Measurements from ENCODE around the gene LPAR3. TPM values are rescaled to one million over a fixed set of nuclear protein-coding genes. Genes with fewer than 3 reads are reported as not detected.

The LPAR3 gene
- total RNA-seq, 2 experiments from 2014 or later, result 0.58 to 0.81 TPM

DNA sequence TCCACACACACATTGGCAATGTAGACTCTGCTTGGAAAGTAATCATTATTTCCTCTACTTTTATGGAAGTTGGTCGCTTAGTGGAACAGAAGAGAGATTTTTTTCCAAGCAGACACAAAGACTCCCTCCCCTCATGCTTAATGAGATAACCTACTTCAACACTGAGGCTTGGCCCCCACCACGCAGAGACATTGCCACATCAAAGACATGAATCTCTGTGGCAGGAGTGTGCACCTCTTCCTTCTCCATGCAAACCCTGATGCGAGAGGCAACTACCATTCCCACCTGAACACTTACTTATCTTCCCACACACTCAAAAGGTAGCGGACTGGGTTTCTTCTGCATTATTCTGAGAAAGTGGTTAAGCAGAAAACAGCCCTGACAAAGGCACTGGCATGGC, 37.3 kb upstream of the LPAR3 start:
- ATAC-seq (no peak), DNase-seq (no peak)
- Mint-ChIP-seq H3K27me3 (no peaks in the 10 kb centered on the region), H3K4me3 (no peak overlapping the region), H3K27ac (no peak overlapping the region), H3K4me1 (ENCODE audit: low read depth) (peaks cover 15% of the 10 kb centered on the region), H3K9me3 (no peaks in the 10 kb centered on the region), H3K36me3 (ENCODE audit: low read depth) (no peaks in the 10 kb centered on the region)
- TF ChIP-seq, protein P1, sequence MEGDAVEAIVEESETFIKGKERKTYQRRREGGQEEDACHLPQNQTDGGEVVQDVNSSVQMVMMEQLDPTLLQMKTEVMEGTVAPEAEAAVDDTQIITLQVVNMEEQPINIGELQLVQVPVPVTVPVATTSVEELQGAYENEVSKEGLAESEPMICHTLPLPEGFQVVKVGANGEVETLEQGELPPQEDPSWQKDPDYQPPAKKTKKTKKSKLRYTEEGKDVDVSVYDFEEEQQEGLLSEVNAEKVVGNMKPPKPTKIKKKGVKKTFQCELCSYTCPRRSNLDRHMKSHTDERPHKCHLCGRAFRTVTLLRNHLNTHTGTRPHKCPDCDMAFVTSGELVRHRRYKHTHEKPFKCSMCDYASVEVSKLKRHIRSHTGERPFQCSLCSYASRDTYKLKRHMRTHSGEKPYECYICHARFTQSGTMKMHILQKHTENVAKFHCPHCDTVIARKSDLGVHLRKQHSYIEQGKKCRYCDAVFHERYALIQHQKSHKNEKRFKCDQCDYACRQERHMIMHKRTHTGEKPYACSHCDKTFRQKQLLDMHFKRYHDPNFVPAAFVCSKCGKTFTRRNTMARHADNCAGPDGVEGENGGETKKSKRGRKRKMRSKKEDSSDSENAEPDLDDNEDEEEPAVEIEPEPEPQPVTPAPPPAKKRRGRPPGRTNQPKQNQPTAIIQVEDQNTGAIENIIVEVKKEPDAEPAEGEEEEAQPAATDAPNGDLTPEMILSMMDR (IDR thresholded peaks at IDR 0.05), result no peak
- intact Hi-C loops (cut with micrococcal nuclease), result loop anchor here (10.0 kb wide), 1 partner anchor 266 kb away; no protein-coding TSS in a partner anchor
- CTCF ChIA-PET, result interaction anchor here (1.3 kb wide), 1 partner anchor 15 kb away, joined by 4 read pairs; no protein-coding TSS in a partner anchor
- POLR2A ChIA-PET, result no interaction called here

DNA sequence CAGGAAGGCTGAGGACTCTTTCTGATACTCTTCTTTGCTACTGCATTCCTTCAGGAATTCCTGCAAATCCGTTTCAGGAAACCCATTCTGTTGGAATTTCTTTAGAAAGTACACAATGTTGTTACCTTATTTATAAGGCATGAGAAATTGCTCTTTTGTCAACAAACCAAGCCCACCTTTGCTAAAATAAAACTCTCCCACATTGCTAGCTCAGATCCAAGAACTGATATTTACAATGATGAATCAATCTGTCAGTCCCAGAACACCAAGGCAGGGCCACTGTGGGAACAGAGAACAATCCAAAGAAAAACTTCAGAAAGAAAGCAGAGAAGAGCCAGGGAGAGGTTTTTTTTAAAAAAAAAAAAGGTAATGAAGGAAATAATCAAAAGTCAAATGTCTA, 36.6 kb upstream of the LPAR3 start:
- Mint-ChIP-seq H3K27me3 (no peaks in the 10 kb centered on the region), H3K4me1 (ENCODE audit: low read depth) (peaks cover 15% of the 10 kb centered on the region), H3K4me3 (no peak overlapping the region), H3K27ac (no peak overlapping the region), H3K9me3 (no peaks in the 10 kb centered on the region), H3K36me3 (ENCODE audit: low read depth) (no peaks in the 10 kb centered on the region)
- ATAC-seq (no peak), DNase-seq (no peak)
- POLR2A ChIA-PET, result no interaction called here
- CTCF ChIA-PET, result interaction anchor here (1.0 kb wide), 1 partner anchor 158 kb away, joined by 3 read pairs; no protein-coding TSS in a partner anchor
- intact Hi-C loops (cut with micrococcal nuclease), result no loop called here
- TF ChIP-seq, protein P1 (IDR thresholded peaks at IDR 0.05), result no peak

DNA sequence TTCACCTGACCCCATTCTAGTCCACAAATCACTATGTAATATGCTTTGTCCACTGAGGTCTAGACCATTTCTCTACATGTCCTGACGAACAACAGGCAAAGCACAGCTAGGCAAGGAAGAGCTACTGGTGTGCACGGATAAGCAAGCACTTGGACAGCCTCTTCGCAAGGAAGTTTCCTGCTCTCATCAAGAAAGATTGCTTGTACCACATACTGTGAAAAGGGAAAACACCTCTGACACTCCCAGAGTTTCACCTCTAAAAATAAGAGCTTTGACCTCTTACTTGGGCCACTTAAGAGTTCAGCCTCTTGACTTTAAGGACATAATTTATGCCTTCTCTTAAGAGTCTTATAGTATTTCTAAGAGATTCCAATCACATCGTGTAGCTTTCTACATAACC, 36.0 kb upstream of the LPAR3 start:
- CTCF ChIA-PET, result interaction anchor here (1.0 kb wide), 1 partner anchor 157 kb away, joined by 3 read pairs; no protein-coding TSS in a partner anchor
- no peak overlapping the region for H3K4me3 Mint-ChIP-seq
- H3K4me1 Mint-ChIP-seq (ENCODE audit: low read depth), result peaks cover 15% of the 10 kb centered on the region
- H3K36me3 Mint-ChIP-seq (ENCODE audit: low read depth), result no peaks in the 10 kb centered on the region
- ATAC-seq (no peak), DNase-seq (no peak)
- TF ChIP-seq, protein P1 (IDR thresholded peaks at IDR 0.05), result no peak
- no peaks in the 10 kb centered on the region for H3K27me3 Mint-ChIP-seq
- no peak overlapping the region for H3K27ac Mint-ChIP-seq
- H3K9me3 Mint-ChIP-seq, result no peaks in the 10 kb centered on the region
- intact Hi-C loops (cut with micrococcal nuclease), result no loop called here
- POLR2A ChIA-PET, result no interaction called here

DNA sequence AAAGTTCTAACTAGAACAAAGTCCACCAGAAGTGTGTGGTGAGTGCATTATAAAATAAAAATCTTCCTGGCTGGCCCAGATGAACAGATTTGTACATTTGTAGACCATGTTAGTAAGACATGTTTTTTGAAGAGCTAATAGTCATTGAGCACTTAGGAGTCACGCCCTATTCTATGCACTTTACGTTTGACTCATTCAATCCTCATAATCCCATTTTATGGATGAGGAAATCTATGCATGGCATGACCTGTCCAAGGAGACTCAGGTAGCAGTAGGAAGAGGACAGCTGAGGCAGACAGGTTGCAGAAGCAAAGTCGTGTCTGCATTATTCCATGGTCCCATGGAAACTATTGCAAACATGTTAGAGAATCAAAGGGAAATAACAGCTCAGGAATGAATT, 30.3 kb upstream of the LPAR3 start:
- no peaks in the 10 kb centered on the region for H3K4me1 Mint-ChIP-seq (ENCODE audit: low read depth)
- H3K27me3 Mint-ChIP-seq, result peaks cover 3% of the 10 kb centered on the region
- ChIA-PET CTCF (interaction anchor here (0.6 to 4.5 kb wide), 9 partner anchors 12 to 199 kb away, joined by 3 to 20 read pairs (median 3); no protein-coding TSS in a partner anchor), POLR2A (no interaction called here)
- no peak overlapping the region for H3K27ac Mint-ChIP-seq
- no peak overlapping the region for H3K4me3 Mint-ChIP-seq
- intact Hi-C loops (cut with micrococcal nuclease), result no loop called here
- TF ChIP-seq, protein P1 (IDR thresholded peaks at IDR 0.05), result no peak
- DNase-seq, result no peak
- no peak for ATAC-seq
- no peaks in the 10 kb centered on the region for H3K36me3 Mint-ChIP-seq (ENCODE audit: low read depth)
- no peaks in the 10 kb centered on the region for H3K9me3 Mint-ChIP-seq

DNA sequence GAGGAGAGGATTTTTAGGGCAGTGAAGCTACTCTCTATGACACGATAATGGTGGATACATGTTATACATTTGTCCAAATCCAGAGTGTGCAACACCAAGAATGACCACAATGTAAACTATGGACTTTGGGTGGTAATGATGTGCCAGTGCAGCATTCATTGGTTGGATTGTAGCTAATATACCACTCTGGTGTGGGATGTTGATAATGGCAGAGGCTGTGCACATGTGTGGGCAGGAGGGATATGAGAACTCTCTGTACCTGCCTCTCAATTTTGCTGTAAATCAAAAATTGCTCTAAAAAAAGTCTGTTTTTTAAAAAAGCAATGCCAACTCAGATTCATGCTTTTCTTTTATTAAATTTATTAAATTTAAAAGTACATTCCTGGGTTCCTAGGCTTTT, 27.2 kb upstream of the LPAR3 start:
- no peaks in the 10 kb centered on the region for H3K36me3 Mint-ChIP-seq (ENCODE audit: low read depth)
- intact Hi-C loops (cut with micrococcal nuclease), result no loop called here
- ATAC-seq, result no peak
- peaks cover 3% of the 10 kb centered on the region for H3K27me3 Mint-ChIP-seq
- no peaks in the 10 kb centered on the region for H3K9me3 Mint-ChIP-seq
- DNase-seq, result no peak
- TF ChIP-seq, protein P1 (IDR thresholded peaks at IDR 0.05), result no peak
- H3K4me3 Mint-ChIP-seq, result no peak overlapping the region
- no peak overlapping the region for H3K27ac Mint-ChIP-seq
- POLR2A ChIA-PET, result no interaction called here
- H3K4me1 Mint-ChIP-seq (ENCODE audit: low read depth), result no peaks in the 10 kb centered on the region
- CTCF ChIA-PET, result interaction anchor here (4.5 kb wide), 1 partner anchor 138 kb away, joined by 16 read pairs; no protein-coding TSS in a partner anchor
